Suppressor macrophage treated with lipopolysaccharide for 1 hour (primary cell): ENCODE data around the gene SH3TC1.
A peak's percentile ranks its signal among the peaks of the same experiment; 100 is the strongest.

Source experiments
- DNase-seq, 3 donors: peaks; one replicate each; pipeline ENCODE4 v3.0.0-alpha.2; 2020 to 2022

The SH3TC1 gene

GRCh38 chr4:8181844-8182243, 17.2 kb upstream of the SH3TC1 start:
- DNase-seq: no peak

GRCh38 chr4:8182294-8182693, 16.8 kb upstream of the SH3TC1 start:
- no peak for DNase-seq

- no peak for DNase-seq
These were observed 16.0 kb upstream of the SH3TC1 start for GRCh38 chr4:8182858-8183725.

GRCh38 chr4:8184061-8184460, 15.0 kb upstream of the SH3TC1 start:
- no peak for DNase-seq

- peak in 1 of 3 donors; percentile 50 for DNase-seq
These were observed 13.8 kb upstream of the SH3TC1 start for GRCh38 chr4:8185295-8185694.

GRCh38 chr4:8185930-8186329, 13.2 kb upstream of the SH3TC1 start:
- no peak for DNase-seq

GRCh38 chr4:8188085-8188484, 11.0 kb upstream of the SH3TC1 start:
- peak in 1 of 3 donors; percentile 36 for DNase-seq

- no peak for DNase-seq
These were observed 10.1 kb upstream of the SH3TC1 start for GRCh38 chr4:8188743-8189550.

- DNase-seq: no peak
These were observed 9.3 kb upstream of the SH3TC1 start for GRCh38 chr4:8189551-8190466.

GRCh38 chr4:8191136-8191747, 7.8 kb upstream of the SH3TC1 start:
- peak; percentile 92 to 96 (median 93) for DNase-seq

- DNase-seq: peak; percentile 55 to 60 (median 57)
These were observed 6.0 kb upstream of the SH3TC1 start for GRCh38 chr4:8192748-8193738.

- DNase-seq: peak in 1 of 3 donors; percentile 31
These were observed 4.5 kb upstream of the SH3TC1 start for GRCh38 chr4:8194306-8195242.

- no peak for DNase-seq
These were observed 3.7 kb upstream of the SH3TC1 start for GRCh38 chr4:8195431-8195830.

- DNase-seq: peak; percentile 58 to 64 (median 60)
These were observed 3.1 kb upstream of the SH3TC1 start for GRCh38 chr4:8195841-8196458.

- DNase-seq: no peak
These were observed 1.6 kb upstream of the SH3TC1 start for GRCh38 chr4:8197521-8197920.

GRCh38 chr4:8198206-8198905, 734 bp upstream of the SH3TC1 start:
- peak in 2 of 3 donors; percentile 39 to 51 for DNase-seq

GRCh38 chr4:8199594-8200301, 658 bp downstream of the SH3TC1 start:
- DNase-seq: peak; percentile 57 to 69 (median 69)
